Measurements from ENCODE around the gene MYO1E. TPM values are rescaled to one million over a fixed set of nuclear protein-coding genes. Genes with fewer than 3 reads are reported as not detected.
A peak's percentile ranks its signal among the peaks of the same experiment; 100 is the strongest.

Gene MYO1E
- total RNA-seq, 1 donor from 2014 or later, result 37.6 TPM

GRCh38 chr15:59190291-59190690 is 182.4 kb downstream of the MYO1E start:
- DNase-seq (ENCODE audit: missing footprints) (no peak), ATAC-seq (no peak)
- intact Hi-C loops (cut with DNase I), result no loop called here

- no peak for DNase-seq (ENCODE audit: missing footprints)
Observed at GRCh38 chr15:59189241-59189640, 183.4 kb downstream of the MYO1E start.

DNA sequence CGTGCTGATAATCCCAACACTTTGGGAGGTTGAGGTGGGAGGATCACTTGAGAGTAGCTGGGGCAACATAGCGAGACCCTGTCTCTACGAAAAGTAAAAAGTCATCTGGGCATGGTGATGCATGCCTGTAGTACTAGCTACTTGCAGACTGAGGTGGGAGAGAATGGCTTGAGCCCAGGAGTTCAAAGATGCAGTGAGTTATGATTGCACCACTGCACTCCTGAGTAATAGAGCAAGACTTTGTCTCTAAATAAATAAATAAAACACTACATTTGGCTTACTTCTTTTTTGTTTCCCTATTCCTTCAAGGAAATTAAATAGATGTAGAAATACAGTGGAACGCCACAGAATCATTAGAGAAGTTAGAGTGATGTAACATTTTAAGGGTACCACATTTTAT is 186.2 kb downstream of the MYO1E start:
- ATAC-seq (no peak), DNase-seq (ENCODE audit: missing footprints) (no peak)
- intact Hi-C loops (cut with DNase I), result no loop called here

More at GRCh38 chr15:59189241-59189640, 183.4 kb downstream of the MYO1E start:
- intact Hi-C loops (cut with DNase I), result no loop called here
- ATAC-seq, result no peak

DNA sequence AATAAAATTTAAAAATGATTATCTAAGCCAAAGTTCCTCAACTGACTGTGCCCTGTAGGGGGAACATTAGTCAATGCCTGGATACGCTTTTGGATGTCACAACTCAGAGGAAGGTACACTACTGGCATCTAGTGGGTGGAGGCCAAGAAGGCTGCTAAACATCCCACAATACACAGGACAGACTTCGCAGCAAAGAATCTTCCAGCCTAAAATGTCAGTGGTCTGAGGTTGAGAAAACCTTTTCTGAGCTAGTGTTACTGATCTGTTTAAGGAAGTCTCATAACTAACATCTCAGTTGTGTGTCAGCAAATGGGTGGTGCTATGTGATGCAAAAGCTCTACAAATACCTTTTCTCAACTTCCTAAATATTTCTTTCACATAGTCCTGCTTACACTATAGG is 186.9 kb downstream of the MYO1E start:
- intact Hi-C loops (cut with DNase I), result no loop called here
- no peak for DNase-seq (ENCODE audit: missing footprints)
- no peak for ATAC-seq

DNA sequence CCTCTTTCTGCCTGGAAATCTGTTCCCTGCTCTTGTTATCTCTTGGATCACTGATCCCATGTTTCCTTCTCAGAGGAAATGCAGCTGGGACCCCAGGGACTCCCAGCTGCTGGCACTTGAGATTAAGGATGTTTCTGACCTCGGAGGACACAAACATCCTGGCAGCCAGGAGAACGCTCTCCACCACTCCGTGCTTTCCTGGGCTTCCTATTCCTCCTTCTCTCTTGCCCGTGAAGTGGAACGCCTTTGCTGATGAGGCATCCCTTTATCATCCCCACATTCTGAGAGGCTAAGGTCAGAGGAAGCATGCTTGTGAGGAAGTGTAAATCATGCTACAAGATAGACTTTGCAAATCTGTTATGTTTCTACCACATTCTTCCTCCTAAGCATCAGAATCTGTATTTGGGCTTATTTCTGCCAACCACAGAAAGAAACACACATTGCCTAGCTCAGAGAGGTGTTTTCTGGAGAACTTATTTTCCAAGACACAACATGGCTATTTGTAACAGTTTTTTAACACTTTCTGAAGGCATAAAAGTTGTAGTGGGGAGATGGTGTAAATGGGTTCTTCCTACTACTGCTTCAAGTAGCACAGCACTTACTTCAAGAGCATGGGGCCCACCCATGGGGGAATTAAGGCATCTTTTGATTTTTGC is 191.6 kb downstream of the MYO1E start:
- DNase-seq (ENCODE audit: missing footprints) (no peak), ATAC-seq (no peak)
- intact Hi-C loops (cut with DNase I), result no loop called here

GRCh38 chr15:59179717-59180116 is 193.0 kb downstream of the MYO1E start:
- ATAC-seq (no peak), DNase-seq (ENCODE audit: missing footprints) (no peak)
- intact Hi-C loops (cut with DNase I), result loop anchor here (5.0 kb wide), 1 partner anchor 313 kb away; no protein-coding TSS in a partner anchor

DNA sequence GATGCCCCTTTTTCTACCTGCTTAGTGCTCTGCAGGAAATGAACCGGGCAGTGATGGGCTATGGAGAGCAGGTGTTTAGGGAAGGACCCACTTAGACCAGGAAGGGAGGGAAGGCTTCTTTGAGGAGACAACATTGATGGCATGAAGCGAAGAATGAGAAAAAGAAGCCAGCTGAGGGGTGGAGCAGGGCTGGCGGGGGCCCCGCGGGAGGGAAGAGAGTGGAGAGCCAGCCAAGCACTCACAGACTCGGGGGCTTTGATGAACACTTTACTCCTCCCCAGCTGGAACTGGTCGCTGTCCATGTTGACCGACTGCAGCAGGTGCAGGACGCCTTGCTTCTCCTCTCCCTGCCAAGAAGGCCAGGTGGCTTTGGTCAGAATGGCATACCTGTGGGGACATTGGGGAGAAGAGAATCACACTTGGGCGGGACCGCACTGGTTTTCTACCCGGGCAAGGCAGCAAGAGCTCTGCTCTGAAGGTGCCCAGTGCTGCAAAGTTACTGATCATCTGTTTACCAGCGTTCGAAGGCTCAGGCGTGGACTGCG is 194.4 kb downstream of the MYO1E start:
- DNase-seq (ENCODE audit: missing footprints) (no peak), ATAC-seq (no peak)
- intact Hi-C loops (cut with DNase I), result loop anchor here (5.0 kb wide), 1 partner anchor 314 kb away; no protein-coding TSS in a partner anchor

- ATAC-seq, result no peak
- DNase-seq (ENCODE audit: missing footprints), result no peak
Observed at GRCh38 chr15:59177317-59177660, 195.4 kb downstream of the MYO1E start.

GRCh38 chr15:59176653-59177316 is 195.9 kb downstream of the MYO1E start:
- ATAC-seq (no peak), DNase-seq (ENCODE audit: missing footprints) (no peak)
- intact Hi-C loops (cut with DNase I), result loop anchor here (5.0 kb wide), 1 partner anchor 316 kb away; no protein-coding TSS in a partner anchor

More at GRCh38 chr15:59177317-59177660, 195.4 kb downstream of the MYO1E start:
- intact Hi-C loops (cut with DNase I), result loop anchor here (5.0 kb wide), 1 partner anchor 315 kb away; no protein-coding TSS in a partner anchor

DNA sequence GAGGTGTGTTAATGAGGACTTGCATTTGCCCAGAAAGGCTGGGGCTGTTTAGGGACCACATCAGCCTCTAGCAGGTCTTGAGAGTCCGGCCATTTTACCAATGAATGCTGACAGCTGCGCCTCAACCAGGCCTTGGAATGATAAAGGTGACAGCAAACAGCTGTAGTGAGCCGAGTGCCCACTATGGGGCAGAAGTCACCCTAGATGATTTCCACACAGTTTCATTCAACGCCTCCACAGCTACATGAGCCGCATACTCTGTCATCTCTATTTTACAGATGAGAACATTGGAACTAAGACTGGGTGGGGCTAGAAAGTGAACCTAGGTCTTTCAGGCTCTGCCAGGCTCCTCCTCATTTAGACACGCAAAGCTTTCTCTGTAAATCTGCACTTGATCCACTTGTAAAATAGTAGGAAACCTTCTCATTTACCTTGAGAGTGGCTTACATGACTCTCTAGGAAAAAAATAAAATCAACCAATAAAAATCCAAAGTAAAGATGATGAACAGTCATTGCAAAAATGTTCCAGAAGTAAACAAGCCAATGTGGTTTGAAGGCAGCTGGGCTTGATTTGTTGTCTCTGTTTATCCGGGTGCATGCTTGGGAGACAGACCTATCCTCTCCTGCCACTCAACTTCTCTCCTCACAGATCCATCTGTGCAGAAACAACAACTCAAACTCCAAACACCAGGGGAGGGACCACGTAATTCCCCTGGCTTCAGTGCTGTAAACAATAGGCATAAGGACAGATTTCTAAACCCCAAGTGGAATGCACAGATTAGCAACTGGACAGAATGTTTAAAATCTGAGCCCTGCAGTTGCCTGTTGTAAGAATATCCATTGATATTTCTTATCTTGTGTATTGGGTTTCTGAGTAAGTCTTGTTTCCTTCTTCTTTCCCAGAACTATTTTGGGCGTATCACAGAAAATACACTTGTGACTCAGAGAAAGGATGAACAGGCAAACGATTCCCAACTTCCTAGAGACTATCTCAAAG is 197.5 kb downstream of the MYO1E start:
- ATAC-seq, result peak; percentile 85
- DNase-seq (ENCODE audit: missing footprints), result no peak
- intact Hi-C loops (cut with DNase I), result loop anchor here (5.0 kb wide), 1 partner anchor 317 kb away; no protein-coding TSS in a partner anchor

GRCh38 chr15:59174151-59174834 is 198.4 kb downstream of the MYO1E start:
- no peak for DNase-seq (ENCODE audit: missing footprints)
- ATAC-seq, result no peak
- intact Hi-C loops (cut with DNase I), result no loop called here

DNA sequence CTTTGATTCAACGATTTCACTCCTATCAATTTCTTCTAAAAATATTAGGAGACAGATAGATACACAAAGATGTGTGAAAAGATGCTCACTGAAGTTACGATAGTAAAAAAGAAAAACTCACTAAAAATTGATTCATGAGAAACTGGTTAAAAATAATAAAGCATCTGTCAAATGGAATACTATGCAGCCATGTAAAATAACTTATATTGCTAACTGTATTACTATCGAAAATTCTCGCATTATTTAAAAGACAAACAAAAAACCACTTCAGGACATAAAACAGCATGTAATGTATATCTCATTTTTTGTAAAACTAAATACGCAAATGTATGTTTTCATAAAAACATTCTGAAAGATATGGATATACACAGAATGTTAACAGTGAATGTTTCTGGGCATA is 199.5 kb downstream of the MYO1E start:
- intact Hi-C loops (cut with DNase I), result no loop called here
- DNase-seq (ENCODE audit: missing footprints) (no peak), ATAC-seq (no peak)

DNA sequence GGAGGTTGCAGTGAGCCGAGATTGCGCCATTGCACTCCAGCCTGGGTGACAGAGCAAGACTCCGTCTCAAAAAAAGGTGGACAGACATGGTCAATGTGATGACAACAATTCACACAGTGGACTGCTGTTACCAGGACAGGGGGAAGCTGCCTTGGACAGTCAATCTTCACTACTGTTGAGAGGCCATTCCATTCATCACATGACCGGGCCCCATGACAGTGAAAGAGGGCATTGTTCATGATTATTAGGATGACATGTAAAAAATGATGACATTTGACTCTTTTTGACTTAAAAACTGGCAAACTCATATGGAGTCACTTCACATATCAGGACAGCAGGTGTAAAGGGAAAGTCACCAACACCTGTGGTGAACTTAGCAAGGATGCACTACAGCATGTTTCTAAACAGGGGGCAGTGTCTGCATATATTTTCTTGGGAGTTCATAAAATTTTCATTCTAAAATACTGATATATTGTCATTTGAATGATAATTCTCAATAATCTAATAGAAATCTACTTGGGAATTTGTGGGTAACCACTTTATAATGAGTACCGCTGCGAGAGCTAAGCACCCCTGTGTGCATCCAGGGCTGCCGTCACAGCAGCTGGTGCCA is 200.3 kb downstream of the MYO1E start:
- ATAC-seq (no peak), DNase-seq (ENCODE audit: missing footprints) (no peak)
- intact Hi-C loops (cut with DNase I), result no loop called here

DNA sequence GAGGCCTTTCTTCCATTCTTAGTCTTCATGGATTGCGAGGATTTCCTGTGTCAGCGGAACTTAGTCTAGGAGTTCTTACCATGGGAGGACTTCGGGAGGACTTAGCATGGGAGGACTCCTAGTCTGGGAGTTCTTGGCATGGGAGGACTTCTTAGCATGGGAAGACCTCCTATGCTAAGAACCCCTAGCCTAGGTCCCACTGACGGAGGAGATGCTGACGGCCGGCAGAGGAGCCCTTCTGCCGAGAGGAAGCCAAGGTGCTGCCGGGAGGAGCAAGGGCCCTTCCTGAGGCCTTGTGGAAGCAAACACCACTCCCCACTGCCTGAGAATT is 201.6 kb downstream of the MYO1E start:
- no peak for ATAC-seq
- intact Hi-C loops (cut with DNase I), result no loop called here
- no peak for DNase-seq (ENCODE audit: missing footprints)

DNA sequence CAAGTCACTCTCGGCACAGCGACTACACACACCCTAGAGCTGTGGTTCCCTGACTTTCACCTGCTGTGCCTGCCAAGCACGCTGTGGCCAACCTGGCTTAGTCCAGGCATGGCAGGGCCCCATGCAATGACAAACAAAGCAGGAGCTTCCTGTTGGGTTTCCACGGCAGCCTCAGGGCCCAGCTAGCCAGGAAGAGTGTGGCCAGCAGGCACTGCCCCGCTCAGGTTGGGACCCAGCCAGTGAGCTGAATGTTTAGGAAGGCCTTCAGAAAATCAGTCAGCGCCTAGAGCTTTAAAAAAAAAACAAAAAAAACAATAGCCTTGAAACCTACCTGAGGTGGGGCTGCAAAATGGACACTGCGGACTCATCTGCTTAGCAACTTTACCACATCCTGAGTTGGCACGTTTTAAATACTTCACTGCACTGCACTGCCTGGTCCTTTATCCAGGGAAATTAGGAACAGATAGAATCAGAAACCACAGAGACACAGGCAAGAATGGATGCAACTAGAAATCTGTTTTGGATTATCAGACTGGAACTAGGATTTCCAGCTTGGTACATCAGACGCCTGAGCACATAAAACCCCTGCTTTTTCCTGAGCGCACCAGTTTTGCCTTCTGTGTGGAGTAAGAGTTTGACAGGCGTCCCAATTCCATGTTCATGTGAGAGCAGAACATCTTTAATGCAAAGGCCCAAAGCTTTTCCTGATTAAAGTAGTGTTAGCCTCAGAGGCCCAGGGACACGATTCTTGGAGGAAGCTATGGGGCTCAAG is 202.2 kb downstream of the MYO1E start:
- intact Hi-C loops (cut with DNase I), result no loop called here
- DNase-seq (ENCODE audit: missing footprints) (no peak), ATAC-seq (peak; percentile 43)

- DNase-seq (ENCODE audit: missing footprints), result no peak
- intact Hi-C loops (cut with DNase I), result no loop called here
- no peak for ATAC-seq
Observed at GRCh38 chr15:59169251-59169708, 203.4 kb downstream of the MYO1E start.

DNA sequence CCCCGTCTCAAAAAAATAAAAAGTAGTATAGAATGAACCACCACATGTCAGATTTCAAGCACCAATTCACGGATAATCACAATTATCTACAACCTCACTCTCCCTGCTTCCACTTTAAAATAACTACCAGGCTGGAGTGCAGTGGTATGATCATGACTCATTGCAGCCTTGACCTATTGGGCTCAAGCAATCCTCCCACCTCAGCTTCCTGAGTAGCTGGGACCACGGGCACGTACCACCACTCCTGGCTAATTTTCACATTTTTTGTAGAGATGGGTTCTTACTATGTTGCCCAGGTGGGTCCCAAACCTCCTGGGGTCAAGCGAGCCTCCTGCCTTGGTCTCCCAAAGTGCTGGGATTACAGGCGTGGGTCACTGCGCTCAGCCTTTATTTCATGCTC is 204.1 kb downstream of the MYO1E start:
- intact Hi-C loops (cut with DNase I), result no loop called here
- ATAC-seq, result no peak
- no peak for DNase-seq (ENCODE audit: missing footprints)

Data from Right ventricle myocardium inferior (tissue), 1 donor.